Measurements from ENCODE around the gene TAL1.

The TAL1 gene

GRCh38 chr1:47210666-47211065, 21.4 kb downstream of the TAL1 start:
- no peak for TF ChIP-seq EZH2phosphoT487 (IDR thresholded peaks at IDR 0.05; ENCODE audit: low read length)
- no peak for TF ChIP-seq CTCF (IDR thresholded peaks at IDR 0.05; ENCODE audit: low read length)
- TF ChIP-seq EZH2 (optimal IDR thresholded peaks at IDR 0.05; ENCODE audit: low read depth, low read length): no peak
- H3K9ac ChIP-seq (ENCODE audit: low read length): no peak overlapping the region
- no peak overlapping the region for H3K27ac ChIP-seq (ENCODE audit: low read length)
- no peaks in the 10 kb centered on the region for H3K27me3 ChIP-seq (replicated peaks; ENCODE audit: insufficient read depth, low read length)
- no peak overlapping the region for H3K4me3 ChIP-seq (ENCODE audit: low read length)
- H3K9me3 ChIP-seq (replicated peaks; ENCODE audit: insufficient read depth, low read length): no peaks in the 10 kb centered on the region
- H4K20me1 ChIP-seq (ENCODE audit: insufficient read depth, low read length): no peaks in the 10 kb centered on the region
- no peak overlapping the region for H2AFZ ChIP-seq (ENCODE audit: low read length)
- no peak overlapping the region for H3K4me2 ChIP-seq (ENCODE audit: low read depth, low read length)
- H3F3A ChIP-seq (ENCODE audit: insufficient read depth, low read length): no peaks in the 10 kb centered on the region
- H3K4me1 ChIP-seq (ENCODE audit: low read length): no peaks in the 10 kb centered on the region
- H3K36me3 ChIP-seq (replicated peaks; ENCODE audit: insufficient read depth, low read length): no peaks in the 10 kb centered on the region
- H3K79me2 ChIP-seq (ENCODE audit: low read length): no peaks in the 10 kb centered on the region
- H3K9me2 ChIP-seq (replicated peaks; ENCODE audit: insufficient read depth, low read length): no peaks in the 10 kb centered on the region
- DNase-seq: no peak

- no peak overlapping the region for H3K27ac ChIP-seq (ENCODE audit: low read length)
- H3K9me2 ChIP-seq (replicated peaks; ENCODE audit: insufficient read depth, low read length): no peaks in the 10 kb centered on the region
- DNase-seq: no peak
- H3K36me3 ChIP-seq (replicated peaks; ENCODE audit: insufficient read depth, low read length): no peaks in the 10 kb centered on the region
- H3K9me3 ChIP-seq (replicated peaks; ENCODE audit: insufficient read depth, low read length): no peaks in the 10 kb centered on the region
- no peak overlapping the region for H2AFZ ChIP-seq (ENCODE audit: low read length)
- H3K79me2 ChIP-seq (ENCODE audit: low read length): no peaks in the 10 kb centered on the region
- H3F3A ChIP-seq (ENCODE audit: insufficient read depth, low read length): no peaks in the 10 kb centered on the region
- no peaks in the 10 kb centered on the region for H4K20me1 ChIP-seq (ENCODE audit: insufficient read depth, low read length)
- H3K27me3 ChIP-seq (replicated peaks; ENCODE audit: insufficient read depth, low read length): no peaks in the 10 kb centered on the region
- H3K4me1 ChIP-seq (ENCODE audit: low read length): no peaks in the 10 kb centered on the region
- TF ChIP-seq EZH2phosphoT487 (IDR thresholded peaks at IDR 0.05; ENCODE audit: low read length) (no peak), EZH2 (optimal IDR thresholded peaks at IDR 0.05; ENCODE audit: low read depth, low read length) (no peak), CTCF (IDR thresholded peaks at IDR 0.05; ENCODE audit: low read length) (no peak)
- H3K9ac ChIP-seq (ENCODE audit: low read length): no peak overlapping the region
- no peak overlapping the region for H3K4me3 ChIP-seq (ENCODE audit: low read length)
- no peak overlapping the region for H3K4me2 ChIP-seq (ENCODE audit: low read depth, low read length)
Observed at GRCh38 chr1:47209725-47210325, 22.2 kb downstream of the TAL1 start.

- H3K36me3 ChIP-seq (replicated peaks; ENCODE audit: insufficient read depth, low read length): no peaks in the 10 kb centered on the region
- no peaks in the 10 kb centered on the region for H3K9me3 ChIP-seq (replicated peaks; ENCODE audit: insufficient read depth, low read length)
- H4K20me1 ChIP-seq (ENCODE audit: insufficient read depth, low read length): no peaks in the 10 kb centered on the region
- no peak overlapping the region for H3K4me2 ChIP-seq (ENCODE audit: low read depth, low read length)
- no peak for DNase-seq
- no peaks in the 10 kb centered on the region for H3K79me2 ChIP-seq (ENCODE audit: low read length)
- H3K27me3 ChIP-seq (replicated peaks; ENCODE audit: insufficient read depth, low read length): no peaks in the 10 kb centered on the region
- no peaks in the 10 kb centered on the region for H3F3A ChIP-seq (ENCODE audit: insufficient read depth, low read length)
- no peaks in the 10 kb centered on the region for H3K4me1 ChIP-seq (ENCODE audit: low read length)
- no peak overlapping the region for H2AFZ ChIP-seq (ENCODE audit: low read length)
- no peak overlapping the region for H3K4me3 ChIP-seq (ENCODE audit: low read length)
- H3K9ac ChIP-seq (ENCODE audit: low read length): no peak overlapping the region
- TF ChIP-seq EZH2phosphoT487 (IDR thresholded peaks at IDR 0.05; ENCODE audit: low read length) (no peak), EZH2 (optimal IDR thresholded peaks at IDR 0.05; ENCODE audit: low read depth, low read length) (no peak), CTCF (IDR thresholded peaks at IDR 0.05; ENCODE audit: low read length) (no peak)
- no peaks in the 10 kb centered on the region for H3K9me2 ChIP-seq (replicated peaks; ENCODE audit: insufficient read depth, low read length)
- no peak overlapping the region for H3K27ac ChIP-seq (ENCODE audit: low read length)
Observed at GRCh38 chr1:47209091-47209490, 22.9 kb downstream of the TAL1 start.

Data from MM.1S (cell line).